AG09319 (cell line): ENCODE results near the gene STK24.
A peak's percentile ranks its signal among the peaks of the same experiment; 100 is the strongest.

Source experiments
- DNase-seq: peaks from one replicate; pipeline ENCODE4 v3.0.0-alpha.2; 2010; ENCODE audit warnings: low read depth; ENCODE audit errors: extremely low read depth
- CTCF ChIP-seq: IDR thresholded peaks from 2 replicates; pipeline ENCODE4 v1.5.1; 2011; ENCODE audit warnings: low read depth, mild to moderate bottlenecking, inconsistent platforms, low read length, moderate library complexity

STK24 gene

GRCh38 chr13:98509271-98510155, 67.4 kb downstream of the STK24 start:
- DNase-seq: peak; percentile 79

GRCh38 chr13:98508685-98509084, 68.2 kb downstream of the STK24 start:
- no peak for DNase-seq

More at GRCh38 chr13:98509271-98510155, 67.4 kb downstream of the STK24 start:
- no peak for TF ChIP-seq CTCF

GRCh38 chr13:98508280-98508679, 68.6 kb downstream of the STK24 start:
- DNase-seq: no peak

More at GRCh38 chr13:98508685-98509084, 68.2 kb downstream of the STK24 start:
- TF ChIP-seq CTCF: no peak

GRCh38 chr13:98507282-98507797, 69.6 kb downstream of the STK24 start:
- TF ChIP-seq CTCF: no peak
- DNase-seq: no peak

More at GRCh38 chr13:98508280-98508679, 68.6 kb downstream of the STK24 start:
- no peak for TF ChIP-seq CTCF

DNA sequence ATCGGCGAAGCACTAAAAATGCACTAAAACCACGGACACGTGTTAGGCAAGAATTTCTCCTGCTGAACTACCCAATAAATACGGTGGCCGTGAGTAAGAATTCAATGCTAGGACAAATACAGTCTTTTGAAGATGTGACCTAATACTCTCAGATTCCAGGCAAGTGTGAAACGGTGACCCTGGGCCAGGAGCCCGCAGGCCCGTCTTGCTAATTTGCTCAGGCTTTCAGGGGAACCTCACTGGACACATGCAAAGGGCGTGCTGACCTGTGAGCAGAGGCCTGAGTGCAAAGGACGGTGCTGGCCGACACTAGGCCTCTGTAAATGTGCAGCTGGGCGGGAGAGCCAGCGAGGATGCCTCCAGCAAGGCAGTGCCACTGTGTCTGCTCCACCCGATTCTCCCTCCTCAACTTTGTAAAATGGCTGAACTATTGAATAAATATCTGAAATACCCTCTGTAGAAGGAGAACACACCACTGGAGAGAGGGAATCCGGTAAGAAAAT, 70.1 kb downstream of the STK24 start:
- DNase-seq: no peak
- no peak for TF ChIP-seq CTCF

GRCh38 chr13:98506322-98506721, 70.6 kb downstream of the STK24 start:
- TF ChIP-seq CTCF: no peak
- no peak for DNase-seq

- TF ChIP-seq CTCF: no peak
- no peak for DNase-seq
Measured at GRCh38 chr13:98505217-98505616, 71.7 kb downstream of the STK24 start.
